CD14-positive monocyte (primary cell): Measurements from ENCODE around the gene SUGCT. TPM values are rescaled to one million over a fixed set of nuclear protein-coding genes. Genes with fewer than 3 reads are reported as not detected.

Experiments used
- DNase-seq, 3 donors: peaks; one replicate each; pipeline ENCODE4 v3.0.0-alpha.2; 2011 to 2022
- H2AFZ ChIP-seq: 2 replicates; pipeline ENCODE4 v1.6.0; 2012; ENCODE audit warnings: mild to moderate bottlenecking, low read depth, low read length, inconsistent platforms; ENCODE audit not compliant: insufficient read depth, poor library complexity, severe bottlenecking
- H3K27ac ChIP-seq, 2 donors: 1 replicate in 1 of 2; 2 replicates in 1 of 2; pipeline ENCODE4 v1.5.1; 2012 to 2013; ENCODE audit warnings: low read length in 2 of 2, control low read depth in 1 of 2, inconsistent platforms in 1 of 2, low read depth in 1 of 2, mild to moderate bottlenecking in 1 of 2
- H3K27me3 ChIP-seq, 2 donors: one replicate each; pipeline versions ENCODE4 v1.6.0 to v1.6.1; 2011 to 2013; ENCODE audit warnings: low read length in 2 of 2; ENCODE audit not compliant: control insufficient read depth in 2 of 2, insufficient read depth in 2 of 2
- H3K36me3 ChIP-seq, 2 donors: replicated peaks in 1 of 2; 1 replicate in 1 of 2; 2 replicates in 1 of 2; pipeline versions ENCODE4 v1.5.1 to v1.6.1; 2012 to 2013; ENCODE audit warnings: low read length in 2 of 2, control low read depth in 1 of 2, inconsistent platforms in 1 of 2, mild to moderate bottlenecking in 1 of 2; ENCODE audit not compliant: insufficient read depth in 2 of 2, control insufficient read depth in 1 of 2
- H3K4me1 ChIP-seq, 2 donors: 1 replicate in 1 of 2; 2 replicates in 1 of 2; pipeline versions ENCODE4 v1.5.1 to v1.6.1; 2012 to 2013; ENCODE audit warnings: low read length in 2 of 2, control low read depth in 1 of 2, inconsistent platforms in 1 of 2, mild to moderate bottlenecking in 1 of 2, moderate library complexity in 1 of 2; ENCODE audit not compliant: insufficient read depth in 2 of 2, control insufficient read depth in 1 of 2
- H3K4me2 ChIP-seq: replicated peaks from 2 replicates; pipeline ENCODE3; 2012; ENCODE audit warnings: low read length, moderate library complexity, mild to moderate bottlenecking; ENCODE audit not compliant: poor library complexity, severe bottlenecking; ENCODE audit errors: extremely low read depth
- H3K4me3 ChIP-seq, 3 experiments: fragments of 200-600 bp in 1 of 3; sonication (generic) in 1 of 3; replicated peaks in 1 of 3; 1 replicate in 2 of 3; 2 replicates in 1 of 3; pipeline ENCODE4 v1.5.1; 2011 to 2013; ENCODE audit warnings: low read length in 3 of 3, mild to moderate bottlenecking in 3 of 3, control low read depth in 2 of 3, low read depth in 2 of 3, inconsistent platforms in 1 of 3, moderate library complexity in 1 of 3
- H3K79me2 ChIP-seq: 2 replicates; pipeline ENCODE4 v1.6.0; 2012; ENCODE audit warnings: mild to moderate bottlenecking, control low read depth, inconsistent platforms, low read length, moderate library complexity; ENCODE audit not compliant: insufficient read depth
- H3K9ac ChIP-seq: 2 replicates; pipeline ENCODE4 v1.6.0; 2017; ENCODE audit warnings: low read length, mild to moderate bottlenecking; ENCODE audit not compliant: insufficient read depth, poor library complexity, severe bottlenecking
- H3K9me3 ChIP-seq, 2 donors: replicated peaks in 1 of 2; 1 replicate in 1 of 2; 2 replicates in 1 of 2; pipeline versions ENCODE4 v1.5.1 to v1.6.1; 2012 to 2013; ENCODE audit warnings: low read length in 2 of 2, control low read depth in 1 of 2; ENCODE audit not compliant: control insufficient read depth in 1 of 2, insufficient read depth in 1 of 2
- H4K20me1 ChIP-seq: 2 replicates; pipeline ENCODE4 v1.6.0; 2012; ENCODE audit warnings: mild to moderate bottlenecking, low read length, control low read depth, moderate library complexity; ENCODE audit not compliant: insufficient read depth
- H3K27ac Mint-ChIP-seq, 7 donors: one replicate each; pipeline ENCODE4 v1.8.0; 2020; ENCODE audit warnings: mild to moderate bottlenecking in 7 of 7, mixed read lengths in 7 of 7, moderate library complexity in 6 of 7, inconsistent platforms in 2 of 7
- H3K27me3 Mint-ChIP-seq, 3 donors: one replicate each; pipeline ENCODE4 v1.8.0; 2021 to 2022; ENCODE audit warnings: low read depth in 3 of 3, mild to moderate bottlenecking in 3 of 3, mixed read lengths in 3 of 3, moderate library complexity in 3 of 3, inconsistent platforms in 1 of 3
- H3K36me3 Mint-ChIP-seq, 2 donors: one replicate each; pipeline ENCODE4 v1.8.0; 2020; ENCODE audit warnings: mixed read lengths in 2 of 2, inconsistent platforms in 1 of 2, mild to moderate bottlenecking in 1 of 2
- H3K4me1 Mint-ChIP-seq: one replicate; pipeline ENCODE4 v1.8.0; 2020; ENCODE audit warnings: mild to moderate bottlenecking, mixed read lengths
- H3K4me3 Mint-ChIP-seq, 2 donors: one replicate each; pipeline ENCODE4 v1.8.0; 2020; ENCODE audit warnings: mild to moderate bottlenecking in 2 of 2, mixed read lengths in 2 of 2, moderate library complexity in 1 of 2
- H3K9me3 Mint-ChIP-seq, 7 donors: one replicate each; pipeline ENCODE4 v1.8.0; 2020 to 2022; ENCODE audit warnings: mixed read lengths in 7 of 7, mild to moderate bottlenecking in 6 of 7, moderate library complexity in 6 of 7, inconsistent platforms in 2 of 7
- WGBS: methylation state at CpG from one replicate; pipeline ENCODE4 v1.1.5; 2013; ENCODE audit warnings: missing lambda C conversion rate; ENCODE audit not compliant: insufficient coverage; 5-methylcytosine and 5-hydroxymethylcytosine counted together
- intact Hi-C, 2 donors: fragments of 100-400 bp; cut with micrococcal nuclease; formaldehyde crosslinking; loops; one replicate each; pipeline versions ENCODE4 v1.15.0 to v1.15.1; 2023
- polyA plus RNA-seq, 3 donors: library from polyadenylated mRNA; depleted of rRNA in 1 of 3; unstranded in 2 of 3; stranded (reverse) in 1 of 3; fragments of 300-500 nt in 2 of 3; fragments of >200 nt in 1 of 3; fragmentation: Illumina TruSeq in 2 of 3; gene quantifications; 1 replicate in 2 of 3; 2 replicates in 1 of 3; pipeline ENCODE4 v1.2.3, GENCODE V29; 2012 to 2021
- TF ChIP-seq, protein P1 (sequence below): fragments of 200-600 bp; IDR thresholded peaks from one replicate; pipeline ENCODE4 v1.8.0; 2022; ENCODE audit warnings: antibody characterized with exemption, mild to moderate bottlenecking

Gene SUGCT
- polyA plus RNA-seq, 3 donors = not detected

DNA sequence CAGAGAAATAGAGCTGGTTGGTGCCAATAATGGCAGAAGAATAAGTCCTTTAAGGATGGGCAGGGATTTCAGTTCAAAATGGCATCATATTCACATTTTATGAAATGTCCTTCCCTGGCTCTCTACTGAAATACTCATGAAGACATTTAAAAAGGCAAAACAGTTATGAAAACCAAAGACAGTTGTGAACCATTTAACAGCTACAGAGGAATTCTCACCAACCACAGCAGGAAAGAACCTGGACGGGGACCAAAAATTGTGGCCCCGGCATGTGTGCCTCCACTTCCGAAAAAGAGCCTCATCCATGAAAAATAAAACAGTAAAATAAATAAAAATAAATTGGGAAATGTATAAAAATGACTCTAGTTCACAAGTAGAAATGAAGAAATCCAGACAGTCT, 539.5 kb downstream of the SUGCT start:
- peaks cover 0 to 2% (median 2%) of the 10 kb centered on the region in 3 donors for H3K27me3 Mint-ChIP-seq
- H3K27ac Mint-ChIP-seq = no peak overlapping the region

DNA sequence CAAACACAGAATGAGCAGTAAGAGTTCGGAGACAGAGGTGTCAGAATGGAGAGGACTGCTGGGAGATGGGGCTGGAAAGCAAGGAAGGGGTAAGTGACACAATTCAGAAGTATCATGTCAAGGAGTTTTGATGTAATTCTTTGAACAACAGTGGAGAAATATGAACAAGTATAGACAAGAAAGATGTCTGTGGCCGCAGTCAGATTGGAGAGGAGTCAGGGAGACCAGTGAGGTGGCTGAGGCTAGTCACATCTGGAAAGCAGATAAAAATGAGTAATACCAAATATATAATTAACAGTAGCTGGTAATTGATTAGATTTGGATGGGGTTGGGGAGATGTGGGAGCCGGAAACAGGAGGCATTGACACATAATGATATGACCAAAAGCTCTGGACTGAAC, 540.9 kb downstream of the SUGCT start:
- no peak overlapping the region for H3K4me3 Mint-ChIP-seq
- no peaks in the 10 kb centered on the region for H3K4me1 ChIP-seq
- no peak overlapping the region for H3K4me3 ChIP-seq
- no peaks in the 10 kb centered on the region for H4K20me1 ChIP-seq
- TF ChIP-seq, protein P1, sequence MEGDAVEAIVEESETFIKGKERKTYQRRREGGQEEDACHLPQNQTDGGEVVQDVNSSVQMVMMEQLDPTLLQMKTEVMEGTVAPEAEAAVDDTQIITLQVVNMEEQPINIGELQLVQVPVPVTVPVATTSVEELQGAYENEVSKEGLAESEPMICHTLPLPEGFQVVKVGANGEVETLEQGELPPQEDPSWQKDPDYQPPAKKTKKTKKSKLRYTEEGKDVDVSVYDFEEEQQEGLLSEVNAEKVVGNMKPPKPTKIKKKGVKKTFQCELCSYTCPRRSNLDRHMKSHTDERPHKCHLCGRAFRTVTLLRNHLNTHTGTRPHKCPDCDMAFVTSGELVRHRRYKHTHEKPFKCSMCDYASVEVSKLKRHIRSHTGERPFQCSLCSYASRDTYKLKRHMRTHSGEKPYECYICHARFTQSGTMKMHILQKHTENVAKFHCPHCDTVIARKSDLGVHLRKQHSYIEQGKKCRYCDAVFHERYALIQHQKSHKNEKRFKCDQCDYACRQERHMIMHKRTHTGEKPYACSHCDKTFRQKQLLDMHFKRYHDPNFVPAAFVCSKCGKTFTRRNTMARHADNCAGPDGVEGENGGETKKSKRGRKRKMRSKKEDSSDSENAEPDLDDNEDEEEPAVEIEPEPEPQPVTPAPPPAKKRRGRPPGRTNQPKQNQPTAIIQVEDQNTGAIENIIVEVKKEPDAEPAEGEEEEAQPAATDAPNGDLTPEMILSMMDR = no peak
- no peaks in the 10 kb centered on the region for H3K9me3 ChIP-seq
- intact Hi-C loops = no loop called here
- H3K9ac ChIP-seq = no peak overlapping the region
- no peaks in the 10 kb centered on the region for H3K27me3 ChIP-seq
- WGBS = 89% methylated on average over 1 of the region's 3 CpGs
- H3K79me2 ChIP-seq = no peaks in the 10 kb centered on the region
- no peak overlapping the region for H2AFZ ChIP-seq
- no peak overlapping the region for H3K27ac Mint-ChIP-seq
- no peaks in the 10 kb centered on the region for H3K36me3 ChIP-seq
- H3K36me3 Mint-ChIP-seq = no peaks in the 10 kb centered on the region
- H3K4me1 Mint-ChIP-seq = peaks cover 5% of the 10 kb centered on the region
- no peak overlapping the region for H3K4me2 ChIP-seq
- H3K27me3 Mint-ChIP-seq = peaks cover 0 to under 1% (median 0%) of the 10 kb centered on the region in 3 donors
- no peak for DNase-seq
- H3K9me3 Mint-ChIP-seq = peaks cover 0 to 1% (median 0%) of the 10 kb centered on the region in 7 donors
- H3K27ac ChIP-seq = no peak overlapping the region

More for the DNA sequence above, 539.5 kb downstream of the SUGCT start:
- Mint-ChIP-seq H3K36me3 (no peaks in the 10 kb centered on the region), H3K4me3 (no peak overlapping the region), H3K4me1 (peaks cover 5% of the 10 kb centered on the region), H3K9me3 (peaks cover 0 to 1% (median 0%) of the 10 kb centered on the region in 7 donors)
- intact Hi-C loops = no loop called here
- H3K9me3 ChIP-seq = no peaks in the 10 kb centered on the region
- H3K9ac ChIP-seq = no peak overlapping the region
- DNase-seq = no peak
- no peak overlapping the region for H2AFZ ChIP-seq
- no peak overlapping the region for H3K4me3 ChIP-seq
- H3K27me3 ChIP-seq = no peaks in the 10 kb centered on the region
- no peak overlapping the region for H3K27ac ChIP-seq
- no peaks in the 10 kb centered on the region for H3K4me1 ChIP-seq
- whole genome bisulfite sequencing = no CpG with 5 or more reads among the region's 3 CpGs
- H3K79me2 ChIP-seq = no peaks in the 10 kb centered on the region
- H3K4me2 ChIP-seq = no peak overlapping the region
- H3K36me3 ChIP-seq = no peaks in the 10 kb centered on the region
- TF ChIP-seq, protein P1 = no peak
- H4K20me1 ChIP-seq = no peaks in the 10 kb centered on the region
